Left cardiac atrium (tissue), 4 donors: Measurements from ENCODE around the gene VAMP4. TPM values are rescaled to one million over a fixed set of nuclear protein-coding genes. Genes with fewer than 3 reads are reported as not detected.
"Not testable (repeated sequence)": the region's sequence is repeated elsewhere in the genome, so short reads cannot be mapped to it uniquely, and the experiment has no call there.

Source experiments
- ATAC-seq, 2 donors: fragments of 200-7000 bp; cut with Tn5 transposase; one replicate each; pipeline ENCODE4 v1.9.1; 2020; ENCODE audit warnings: mild to moderate bottlenecking in 2 of 2, moderate library complexity in 2 of 2
- DNase-seq: peaks from one replicate; pipeline ENCODE4 v3.0.0-alpha.2; 2020
- intact Hi-C, 2 donors: fragments of 100-400 bp; cut with DNase I; formaldehyde crosslinking; loops; one replicate each; pipeline versions ENCODE4 v1.14.1 to v1.15.1; 2022 to 2023
- total RNA-seq, 2 donors: library from RNA; stranded (reverse); fragmentation: NEBNext Ultra II Directional; extraction: Animal tissue kit (Norgen Biotek cat#: 25700); gene quantifications; one replicate each; pipeline ENCODE4 v1.2.1, GENCODE V29; 2021
- donor health status: DM: no; HTN: yes; CAD: no.
- donor health status: DM: no; HTN: yes; CAD: no; lungs with severe emphysema.
- donor health status: DM: yes; HTN: yes; CAD: no.
- donor health status: Dilated cardiomyopathy.

The VAMP4 gene
- total RNA-seq, 2 donors from 2014 or later, result 9.0 to 9.5 TPM

DNA sequence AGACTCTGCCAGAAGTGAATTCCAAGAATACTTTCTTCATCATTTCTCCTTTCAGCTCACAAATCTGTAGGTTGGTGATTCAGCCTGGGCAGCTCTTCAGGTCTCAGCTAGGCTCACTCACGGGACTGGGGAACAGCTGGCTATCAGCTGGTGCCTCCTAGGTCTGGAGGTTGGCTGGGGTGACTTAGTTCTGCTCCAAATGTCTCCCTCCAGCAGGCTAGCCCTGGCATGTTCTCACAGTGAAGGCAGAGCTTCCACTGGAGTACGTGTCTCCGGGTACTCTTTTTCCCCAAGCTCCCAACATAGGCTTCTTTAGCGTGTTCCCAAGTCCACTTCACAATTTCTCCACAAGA, 12.5 kb upstream of the VAMP4 start:
- ATAC-seq (peak in 1 of 2 donors; percentile 52), DNase-seq (no peak)
- intact Hi-C loops, result no loop called here

GRCh38 chr1:171753685-171754352, 12.0 kb upstream of the VAMP4 start:
- DNase-seq (no peak), ATAC-seq (no peak)
- intact Hi-C loops, result no loop called here

DNA sequence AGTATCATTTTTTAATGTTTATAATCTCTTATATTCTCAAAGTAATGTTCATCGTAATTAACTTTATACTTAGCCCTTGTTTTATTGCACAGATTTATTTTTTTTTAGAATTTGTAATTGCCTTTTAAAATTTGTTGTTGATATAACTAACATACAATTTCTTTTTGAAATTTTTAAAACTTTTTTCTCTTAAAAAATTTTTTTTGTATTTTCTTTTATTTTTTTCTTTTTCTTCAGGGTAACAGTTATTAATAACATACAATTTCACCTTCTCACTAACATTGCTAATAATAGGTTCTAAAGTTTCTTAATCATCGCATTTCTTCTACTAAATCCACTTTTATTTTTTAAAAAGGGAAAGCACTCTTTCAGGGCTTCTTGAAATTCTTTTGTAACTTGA, 11.3 kb upstream of the VAMP4 start:
- DNase-seq (no peak), ATAC-seq (no peak)
- intact Hi-C loops, result no loop called here

DNA sequence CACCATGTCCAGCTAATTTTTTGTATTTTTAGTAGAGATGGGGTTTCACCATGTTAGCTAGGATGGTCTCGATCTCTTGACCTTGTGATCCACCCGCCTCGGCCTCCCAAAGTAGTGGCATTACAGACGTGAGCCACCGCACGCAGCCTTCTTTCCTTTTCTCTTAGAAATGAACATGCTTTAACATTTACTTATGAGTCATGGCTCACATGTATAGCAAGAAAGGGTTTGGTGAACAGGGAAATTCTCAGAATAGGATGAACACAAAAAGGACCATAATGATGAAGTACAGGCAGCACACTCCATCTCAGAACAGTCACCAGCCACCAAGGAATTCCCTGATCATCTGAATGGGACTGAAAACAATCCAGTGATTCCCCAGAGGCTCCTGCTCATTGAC, 9.4 kb upstream of the VAMP4 start:
- ATAC-seq (no peak), DNase-seq (no peak)
- intact Hi-C loops, result no loop called here

- DNase-seq, result no peak
- intact Hi-C loops, result no loop called here
- ATAC-seq, result no peak
Measured at GRCh38 chr1:171748651-171749050, 6.8 kb upstream of the VAMP4 start.

DNA sequence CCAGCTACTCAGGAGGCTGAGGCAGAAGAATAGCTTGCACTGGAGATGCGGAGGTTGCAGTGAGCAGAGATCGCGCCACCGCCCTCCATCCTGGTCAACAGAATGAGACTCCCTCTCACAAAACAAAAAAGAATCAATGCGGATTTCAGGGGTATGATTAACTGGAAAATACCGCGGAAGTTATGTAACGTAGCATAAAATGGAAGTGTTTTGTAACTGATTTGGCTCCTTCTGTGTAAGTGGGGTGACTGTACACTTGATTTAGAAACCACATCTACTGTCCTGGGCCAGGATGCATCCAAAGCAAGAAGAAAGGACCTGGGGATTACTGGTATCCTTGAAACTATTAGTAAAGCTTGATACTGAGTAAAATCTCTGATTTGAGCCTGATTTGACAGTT, 3.1 kb upstream of the VAMP4 start:
- intact Hi-C loops, result no loop called here
- DNase-seq (no peak), ATAC-seq (no peak)

- peak in 1 of 2 donors; percentile 64 for ATAC-seq
- no peak for DNase-seq
- intact Hi-C loops, result loop anchor here in 1 of 2 donors (2.0 kb wide), 1 partner anchor 38 kb away; the partner anchor contains the start of gene METTL13
Measured at GRCh38 chr1:171743081-171743870, 1.4 kb upstream of the VAMP4 start.

DNA sequence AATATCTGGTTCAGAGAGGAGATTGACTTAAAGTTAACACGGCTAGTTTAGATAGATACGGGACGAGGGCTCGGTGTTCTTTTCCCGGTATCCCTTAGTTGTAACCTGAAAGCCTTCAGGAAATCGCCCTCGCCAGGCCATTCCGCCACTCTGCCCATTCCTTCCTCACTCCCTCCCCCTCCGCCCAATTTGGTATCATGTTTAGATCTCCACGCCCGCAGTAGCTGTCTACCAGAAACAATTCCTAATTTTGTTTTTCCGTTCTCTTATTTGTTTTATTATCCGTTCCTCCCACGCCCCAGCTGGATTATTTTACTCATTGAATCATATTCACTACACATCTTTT, 685 bp upstream of the VAMP4 start:
- peak; percentile 53 to 71 for ATAC-seq
- intact Hi-C loops, result loop anchor here in 1 of 2 donors (2.0 kb wide), 1 partner anchor 38 kb away; the partner anchor contains the start of gene METTL13

GRCh38 chr1:171740987-171741871, 636 bp downstream of the VAMP4 start:
- intact Hi-C loops, result no loop called here
- ATAC-seq (peak; percentile 45 to 52), DNase-seq (peak; percentile 31)

More for the DNA sequence above, 685 bp upstream of the VAMP4 start:
- peak; percentile 51 for DNase-seq

- DNase-seq (no peak), ATAC-seq (no peak)
- intact Hi-C loops, result no loop called here
Measured at GRCh38 chr1:171740356-171740863, 1.5 kb downstream of the VAMP4 start.

- ATAC-seq, result no peak
- DNase-seq, result no peak
- intact Hi-C loops, result no loop called here
Measured at GRCh38 chr1:171739656-171740055, 2.2 kb downstream of the VAMP4 start.

- no peak for DNase-seq
- no peak for ATAC-seq
- intact Hi-C loops, result no loop called here
Measured at GRCh38 chr1:171738911-171739310, 3.0 kb downstream of the VAMP4 start.

GRCh38 chr1:171736196-171736595, 5.7 kb downstream of the VAMP4 start:
- ATAC-seq (no peak), DNase-seq (no peak)
- intact Hi-C loops, result no loop called here

DNA sequence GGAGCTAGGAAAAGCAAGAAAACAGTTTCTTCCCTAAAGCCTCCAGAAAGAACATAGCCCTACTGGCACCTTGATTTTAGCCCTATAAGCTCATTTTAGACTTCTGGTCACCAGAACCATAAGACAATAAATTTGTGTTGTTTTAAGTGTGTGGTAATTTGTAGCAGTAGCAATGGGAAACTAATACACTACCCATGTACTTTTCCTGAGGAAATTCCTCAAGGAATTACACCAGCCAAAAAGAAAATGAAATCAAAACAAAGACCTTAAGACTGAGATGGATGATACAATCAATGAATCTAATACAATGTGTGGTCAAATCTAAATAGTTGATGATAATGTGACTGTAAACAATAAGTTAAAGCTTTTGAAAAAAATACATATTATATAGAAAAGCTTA, 11.8 kb downstream of the VAMP4 start:
- ATAC-seq, result no peak
- intact Hi-C loops, result no loop called here
- DNase-seq, result no peak

- DNase-seq (no peak), ATAC-seq (no peak)
- intact Hi-C loops, result no loop called here
Measured at GRCh38 chr1:171727778-171728177, 14.1 kb downstream of the VAMP4 start.

GRCh38 chr1:171723180-171723579, 18.7 kb downstream of the VAMP4 start:
- DNase-seq, ATAC-seq, intact Hi-C loops: not testable (repeated sequence)

- intact Hi-C loops, result loop anchor here in 1 of 2 donors (10.0 kb wide), 1 partner anchor 74 kb away; no protein-coding TSS in a partner anchor
- DNase-seq (no peak), ATAC-seq (no peak)
Measured at GRCh38 chr1:171718848-171719247, 23.0 kb downstream of the VAMP4 start.

DNA sequence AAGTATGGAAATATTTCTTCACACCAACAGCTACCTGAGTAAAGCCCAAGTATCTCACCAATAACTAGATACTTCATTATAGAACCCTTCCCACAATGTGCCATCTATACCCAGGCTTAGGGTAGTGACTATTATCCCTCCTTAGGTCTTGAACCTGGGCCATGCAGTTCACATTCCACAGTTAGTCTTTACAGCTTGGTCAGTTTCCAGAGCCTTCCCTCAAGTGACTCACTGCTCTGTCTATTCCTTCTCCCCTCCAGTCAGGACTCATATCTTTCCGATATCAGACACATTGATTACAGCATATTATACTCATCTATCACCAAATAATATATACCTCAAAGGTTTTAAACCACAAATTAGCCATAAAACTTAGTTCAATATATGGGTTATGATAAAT, 23.6 kb downstream of the VAMP4 start:
- no peak for ATAC-seq
- intact Hi-C loops, result loop anchor here in 1 of 2 donors (10.0 kb wide), 1 partner anchor 73 kb away; no protein-coding TSS in a partner anchor
- DNase-seq, result no peak

DNA sequence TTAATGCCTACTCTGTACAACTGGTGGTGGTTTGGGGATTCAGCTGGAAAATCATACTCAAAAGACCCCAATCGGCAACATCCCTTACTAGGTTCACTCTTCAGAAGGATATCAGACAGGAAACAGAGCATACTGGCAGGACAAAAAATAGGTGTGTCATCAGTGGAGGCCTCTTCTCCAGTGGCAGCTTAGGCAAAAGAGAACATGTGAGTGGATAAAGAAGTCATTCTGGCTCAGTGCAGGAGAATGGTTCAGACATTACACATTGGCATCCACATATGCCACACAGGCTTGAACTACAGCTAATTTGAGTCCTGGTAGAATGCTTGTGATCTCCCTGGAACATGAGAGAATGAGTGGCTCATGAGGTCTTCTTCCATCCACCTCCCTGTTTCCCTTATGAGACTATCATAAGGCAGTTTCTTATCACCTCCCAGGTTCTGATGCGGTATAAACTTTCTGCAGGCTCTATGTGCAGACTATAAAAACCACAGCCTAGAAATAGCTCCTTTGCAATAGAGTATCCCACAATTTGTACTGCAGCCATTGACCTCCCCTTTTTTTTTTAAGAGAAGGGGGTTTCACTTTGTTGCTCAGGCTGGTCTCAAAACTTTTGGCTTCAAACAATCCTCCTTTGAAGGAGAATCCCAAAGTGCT, 24.7 kb downstream of the VAMP4 start:
- intact Hi-C loops, result loop anchor here (2.0 to 10.0 kb wide), 2 partner anchors 72 kb away; no protein-coding TSS in a partner anchor
- DNase-seq (no peak), ATAC-seq (peak in 1 of 2 donors; percentile 83)
